ENCODE results near the gene NDUFA3.
"Not testable (repeated sequence)": the region's sequence is repeated elsewhere in the genome, so short reads cannot be mapped to it uniquely, and the experiment has no call there.

The NDUFA3 gene

DNA sequence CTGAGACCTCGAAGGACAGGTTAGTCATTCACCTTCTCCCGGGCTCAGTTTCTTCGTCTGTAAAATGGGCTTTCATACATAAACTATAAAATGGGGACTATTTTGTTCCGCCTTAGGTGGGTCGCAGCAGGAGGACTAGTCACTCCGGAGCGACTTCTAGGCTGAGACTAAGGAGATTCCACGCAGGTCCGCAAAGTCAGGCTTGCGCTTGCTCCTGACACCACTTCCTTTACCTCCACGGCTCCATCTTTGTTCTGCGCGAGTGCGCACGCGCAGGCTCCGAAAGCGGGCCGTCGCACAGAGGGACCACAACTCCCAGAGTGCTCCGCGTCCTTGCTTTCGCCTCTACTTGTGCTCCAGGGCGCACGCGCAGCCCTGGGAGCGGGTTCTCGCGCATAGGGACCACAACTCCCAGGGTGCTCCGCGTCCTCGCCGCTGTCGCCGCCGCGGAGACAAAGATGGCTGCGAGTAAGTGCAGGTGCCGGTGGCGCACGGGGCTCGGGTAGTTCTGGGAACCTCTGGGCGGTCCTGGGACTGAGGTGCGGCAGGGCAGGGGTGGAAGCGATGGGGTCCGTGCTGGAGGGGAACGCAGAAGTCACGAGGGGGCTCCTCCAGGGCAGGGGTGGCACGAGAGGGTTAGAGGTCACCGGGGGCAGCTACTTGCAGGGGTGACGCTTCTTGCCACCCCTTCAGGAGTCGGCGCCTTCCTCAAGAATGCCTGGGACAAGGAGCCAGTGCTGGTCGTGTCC lies at the start of gene NDUFA3:
NDUFA3 (plus strand) TSS at position 435 of the 749 bp plus-strand sequence; CDS start at position 459, 24 bp downstream.
- DNase-seq: peak; percentile 90

DNA sequence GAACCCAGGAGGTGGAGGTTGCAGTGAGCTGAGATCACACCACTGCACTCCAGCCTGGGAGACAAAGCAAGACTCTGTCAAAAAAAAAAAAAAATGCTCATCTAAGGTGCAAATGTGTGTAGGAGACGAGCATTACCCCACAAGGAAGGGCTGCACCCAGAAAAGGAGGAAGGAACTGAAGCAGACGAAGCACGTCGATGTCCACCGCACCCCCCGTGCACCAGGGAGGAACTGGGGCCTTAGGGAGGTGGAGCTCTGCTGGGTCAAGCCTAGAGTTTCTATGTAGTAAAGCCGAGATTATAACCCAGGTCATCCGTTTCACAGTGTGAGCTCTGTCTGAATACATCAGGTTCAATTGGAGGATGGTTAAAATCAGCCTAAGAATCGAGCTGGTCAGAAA lies 40.0 kb upstream of the NDUFA3 start:
- no peak for DNase-seq

DNA sequence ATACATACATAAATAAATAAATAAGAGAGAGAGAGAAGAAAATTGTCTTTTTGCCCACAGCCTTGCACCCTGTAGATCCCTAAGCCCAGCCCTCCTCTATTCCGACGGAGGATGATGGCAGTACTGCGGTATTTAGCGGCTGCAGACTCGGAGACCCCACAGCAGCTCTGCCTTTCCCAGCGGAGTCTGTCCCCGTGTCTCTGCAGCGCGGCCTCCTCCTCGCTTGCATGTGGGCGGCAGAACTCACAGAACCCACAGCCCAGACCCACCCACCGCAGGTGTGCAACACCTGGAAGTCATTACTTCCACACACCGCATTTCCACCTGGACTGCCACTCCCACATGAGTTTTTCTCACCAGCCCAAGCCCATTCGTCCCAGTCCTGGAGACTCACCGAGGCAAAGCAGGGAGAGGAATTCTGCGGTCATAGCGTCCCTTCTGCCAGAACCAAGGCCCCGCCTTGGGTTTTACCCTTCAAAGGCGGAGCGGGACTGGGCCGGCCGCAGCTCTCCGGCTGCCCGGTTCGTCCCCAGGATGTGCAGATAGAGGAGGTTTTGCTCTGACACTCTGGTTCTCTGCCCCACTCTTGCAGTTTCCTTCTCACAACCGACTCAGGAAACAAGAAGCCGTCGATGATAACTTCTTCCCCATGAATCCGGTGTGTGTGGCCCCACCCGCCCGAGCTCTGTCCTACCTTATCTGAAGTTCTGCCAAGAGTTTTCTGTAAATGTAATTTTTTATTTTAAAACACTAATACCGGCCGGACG lies 39.1 kb upstream of the NDUFA3 start, which contains the start of gene VSTM1:
VSTM1 (minus strand) TSS at position 548 of the 767 bp plus-strand sequence; CDS start at position 428, 120 bp downstream.
- DNase-seq: no peak

DNA sequence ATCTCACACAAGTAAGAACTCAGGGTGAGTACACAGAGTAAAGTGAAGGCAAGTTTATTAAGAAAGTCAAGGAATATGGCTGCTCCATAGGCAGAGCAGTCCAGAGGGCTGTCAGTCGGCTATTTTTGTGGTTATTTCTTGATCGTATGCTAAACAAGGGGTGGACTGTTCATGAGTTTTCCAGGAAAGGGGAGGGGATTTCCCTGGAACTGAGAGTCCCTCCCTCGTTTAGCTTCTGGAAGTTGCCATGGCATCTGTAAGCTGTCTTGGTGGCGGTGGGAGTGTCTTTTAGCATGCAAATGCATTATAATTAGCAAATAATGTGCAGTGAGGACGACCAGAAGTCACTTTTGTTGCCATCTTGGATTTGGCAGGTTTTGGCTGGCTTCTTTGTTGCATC lies 33.2 kb upstream of the NDUFA3 start:
- DNase-seq: no peak

DNA sequence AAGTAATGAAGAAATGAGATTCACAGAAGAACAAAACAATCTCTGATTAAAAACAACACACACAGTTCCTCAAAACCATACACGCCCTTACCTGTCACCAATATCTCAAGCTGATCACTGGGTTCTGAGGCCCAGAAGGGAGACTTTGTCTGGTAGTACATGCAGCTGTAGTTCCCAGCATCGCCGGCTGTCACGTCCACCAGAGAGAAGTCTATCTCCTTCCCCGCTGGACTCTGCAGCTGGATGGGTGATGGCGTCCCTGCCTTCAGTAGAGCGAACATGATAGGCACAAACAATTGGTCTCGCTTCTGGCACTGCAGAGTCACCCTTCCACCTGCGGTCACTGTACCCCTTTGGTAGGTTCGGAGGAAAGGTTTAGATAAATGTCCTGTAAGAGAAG lies 28.8 kb upstream of the NDUFA3 start:
- no peak for DNase-seq

DNA sequence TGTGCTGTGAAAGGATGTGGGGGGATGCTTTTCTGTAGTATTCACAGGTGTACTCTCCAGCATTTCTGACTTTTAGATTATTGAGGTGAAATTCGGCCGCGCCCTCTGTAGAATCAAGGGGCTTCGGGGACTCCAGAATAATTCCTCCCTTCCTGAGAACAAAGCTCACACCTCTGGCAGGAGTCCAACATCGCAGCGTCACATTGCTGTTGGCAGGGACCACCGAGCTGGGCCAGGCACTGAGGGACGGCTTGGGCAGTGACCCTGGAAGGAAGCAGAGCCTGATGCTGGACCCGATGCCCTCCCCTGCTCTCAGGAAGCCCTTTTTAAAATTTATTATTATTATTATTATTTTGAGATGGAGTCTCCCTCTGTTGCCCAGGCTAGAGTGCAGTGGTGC lies 27.8 kb upstream of the NDUFA3 start:
- DNase-seq: no peak

DNA sequence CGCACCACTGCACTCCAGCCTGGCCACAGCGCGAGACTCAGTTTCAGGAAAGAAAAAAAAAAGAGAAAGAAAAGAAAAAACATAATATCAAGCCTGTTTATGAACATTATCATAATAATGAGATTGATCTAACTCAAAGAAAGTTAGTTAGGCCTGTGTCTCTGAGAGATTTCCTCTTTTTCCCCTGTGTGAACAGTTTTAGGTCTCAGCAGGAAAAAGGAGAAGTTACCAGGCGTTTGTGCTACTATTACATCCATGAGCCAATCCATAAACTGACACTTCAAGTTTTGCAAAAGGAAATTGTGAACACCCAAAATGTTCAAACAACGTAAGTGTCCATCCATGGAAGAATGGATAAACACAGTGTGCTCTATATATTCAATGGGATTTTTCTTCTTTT lies 25.3 kb upstream of the NDUFA3 start:
- DNase-seq: no peak

DNA sequence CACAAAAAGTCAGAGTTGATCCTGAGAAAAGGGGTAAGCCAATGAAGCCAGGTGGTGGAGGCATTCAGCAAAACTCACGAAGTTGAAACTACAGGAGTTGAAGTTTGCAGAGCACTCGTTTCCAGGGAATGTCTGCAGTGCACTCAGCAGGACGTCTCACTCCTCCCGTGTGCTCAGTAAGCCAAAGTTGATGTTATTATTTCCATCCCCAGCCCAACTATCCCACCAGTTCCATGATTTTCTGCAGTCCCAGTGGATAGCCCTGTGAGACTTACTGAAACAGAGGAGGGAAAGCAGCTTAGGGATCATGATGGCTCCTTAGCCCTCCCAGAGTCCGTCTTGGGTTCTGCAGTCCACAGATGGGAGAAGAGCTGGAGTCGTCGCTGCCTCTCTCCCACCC lies 21.6 kb upstream of the NDUFA3 start, which contains the start of gene TARM1:
TARM1 (minus strand) TSS at position 334 of the 400 bp plus-strand sequence; CDS start at position 309, 25 bp downstream.
- DNase-seq: no peak

DNA sequence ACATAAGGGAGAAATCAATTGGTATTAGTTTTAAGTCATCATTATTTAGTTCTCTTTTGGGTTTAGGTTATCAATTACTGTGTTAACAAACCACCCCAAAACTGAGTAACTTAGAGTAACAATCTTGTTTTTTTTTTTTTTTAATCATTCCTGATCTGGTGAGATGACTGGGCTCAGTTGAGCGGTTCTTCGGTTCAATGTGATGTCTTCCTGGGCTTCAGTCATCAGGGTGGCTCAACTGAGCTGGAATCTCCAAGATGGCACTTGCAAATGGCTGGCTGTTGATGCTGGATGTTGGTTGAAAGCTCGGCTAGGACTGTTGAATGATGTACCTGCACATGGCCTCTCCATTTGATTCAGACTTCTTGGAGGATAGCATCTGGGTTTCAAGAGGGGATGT lies 18.2 kb upstream of the NDUFA3 start:
- no peak for DNase-seq

DNA sequence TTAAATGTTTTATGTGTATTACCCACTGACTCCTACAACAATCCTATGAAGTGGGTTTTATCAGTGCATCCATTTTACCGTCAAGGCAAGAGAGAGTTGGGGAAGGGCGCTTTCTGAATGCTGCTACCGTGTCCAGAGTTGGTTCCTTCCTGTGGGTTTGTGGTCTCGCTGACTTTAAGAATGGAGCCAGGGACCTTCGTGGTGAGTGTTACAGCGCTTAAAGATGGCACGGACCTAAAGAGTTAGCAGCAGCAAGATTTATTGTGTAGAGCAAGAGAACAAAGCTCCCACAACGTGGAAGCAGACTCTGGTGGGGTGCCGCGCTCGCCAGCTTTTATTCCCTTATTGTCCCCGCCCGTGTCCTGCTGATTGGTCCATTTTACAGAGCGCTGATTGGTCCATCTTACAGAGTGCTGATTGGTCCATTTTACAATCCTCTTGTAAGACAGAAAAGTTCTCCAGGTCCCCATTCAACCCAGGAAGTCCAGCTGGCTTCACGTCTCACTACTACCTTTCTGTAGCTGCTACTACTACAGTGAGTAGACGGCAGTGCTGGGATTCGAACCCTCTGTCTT lies 8.1 kb upstream of the NDUFA3 start:
- no peak for DNase-seq

DNA sequence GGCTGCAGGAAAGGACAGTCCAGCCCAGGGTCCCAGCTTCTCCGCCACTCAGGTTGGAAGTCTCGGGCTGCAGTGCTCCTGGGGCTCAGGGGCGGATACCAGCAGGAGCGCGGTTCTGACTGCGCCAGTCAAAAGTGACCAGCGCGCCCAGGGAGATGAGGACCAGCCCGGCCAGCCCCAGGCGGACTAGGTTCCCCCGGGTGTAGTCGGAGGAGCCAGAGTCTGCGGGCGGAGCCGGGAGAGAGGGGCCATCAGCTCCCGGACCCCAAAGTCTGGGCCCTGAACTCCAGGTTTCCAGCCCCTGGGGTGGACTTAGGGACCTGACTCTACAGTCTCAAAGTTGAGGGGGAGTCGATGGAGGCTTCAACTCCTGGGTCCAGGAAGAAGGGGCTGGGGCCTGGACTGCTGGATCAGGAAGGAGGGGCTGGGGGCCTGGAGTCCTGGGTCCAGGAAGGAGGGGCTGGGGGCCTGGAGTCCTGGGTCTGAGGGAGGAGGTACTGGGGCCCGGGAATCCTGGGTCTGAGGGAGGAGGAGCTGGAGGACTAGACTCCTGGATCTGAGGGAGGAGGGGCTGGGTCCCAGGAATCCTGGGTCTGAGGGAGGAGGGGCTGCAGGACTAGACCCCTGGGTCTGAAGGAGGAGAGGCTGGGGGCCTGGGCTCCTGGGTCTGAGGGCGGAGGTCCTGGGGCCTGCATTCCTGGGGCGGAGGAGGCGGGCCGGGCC lies 7.4 kb upstream of the NDUFA3 start:
- DNase-seq: no peak

DNA sequence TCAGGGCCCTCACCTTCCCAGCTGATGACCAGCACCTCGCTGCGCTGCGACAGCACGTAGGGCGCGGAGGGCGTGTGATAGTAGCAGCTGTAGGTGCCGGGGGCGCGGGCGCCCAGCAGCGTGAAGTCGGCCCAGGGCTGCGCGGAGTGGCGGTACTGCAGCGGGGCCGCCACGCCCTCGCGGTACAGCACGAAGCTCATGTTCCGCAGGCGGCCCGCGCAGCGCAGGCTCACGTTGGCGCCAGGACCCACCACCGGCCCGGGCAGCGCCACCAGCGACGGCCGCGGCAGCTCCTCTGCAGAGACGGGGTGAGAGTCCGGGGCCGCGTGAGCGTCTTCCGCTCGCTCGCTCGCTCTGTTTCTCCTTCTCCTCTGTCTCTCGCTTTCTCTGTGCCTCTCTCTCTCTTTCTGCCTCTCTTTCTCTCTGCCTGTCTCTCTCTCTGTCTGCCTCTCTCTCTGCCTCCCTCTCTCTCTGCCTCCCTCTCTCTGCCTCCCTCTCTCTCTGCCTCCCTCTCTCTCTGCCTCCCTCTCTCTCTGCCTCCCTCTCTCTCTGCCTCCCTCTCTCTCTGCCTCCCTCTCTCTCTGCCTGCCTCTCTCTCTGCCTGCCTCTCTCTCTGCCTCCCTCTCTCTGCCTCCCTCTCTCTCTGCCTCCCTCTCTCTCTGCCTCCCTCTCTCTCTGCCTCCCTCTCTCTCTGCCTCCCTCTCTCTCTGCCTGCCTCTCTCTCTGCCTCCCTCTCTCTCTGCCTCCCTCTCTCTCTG lies 6.6 kb upstream of the NDUFA3 start:
- not testable (repeated sequence) for DNase-seq

DNA sequence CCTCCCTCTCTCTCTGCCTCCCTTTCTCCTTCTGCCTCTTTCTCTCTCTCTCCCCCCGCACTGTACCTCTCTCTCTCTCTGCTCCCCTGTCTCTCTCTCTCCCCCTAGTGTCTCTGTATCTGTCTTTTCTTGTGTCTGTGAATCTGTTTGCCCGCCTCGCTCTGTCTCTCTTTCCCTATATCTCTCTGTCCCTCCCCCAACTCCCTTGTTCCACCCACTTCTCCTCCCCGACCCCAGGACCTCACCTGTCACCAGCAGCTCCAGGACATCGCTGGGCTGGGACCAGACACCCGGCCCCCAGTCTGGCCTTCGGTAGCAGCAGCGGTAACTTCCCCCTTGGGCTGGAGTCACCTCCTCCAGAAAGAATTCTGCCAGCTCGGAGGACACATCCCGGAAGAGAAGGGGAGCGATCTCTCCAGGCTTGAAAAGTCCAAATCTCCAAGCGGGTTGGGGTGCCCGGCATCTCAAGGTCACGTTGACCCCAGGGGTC lies 6.0 kb upstream of the NDUFA3 start:
- no peak for DNase-seq

DNA sequence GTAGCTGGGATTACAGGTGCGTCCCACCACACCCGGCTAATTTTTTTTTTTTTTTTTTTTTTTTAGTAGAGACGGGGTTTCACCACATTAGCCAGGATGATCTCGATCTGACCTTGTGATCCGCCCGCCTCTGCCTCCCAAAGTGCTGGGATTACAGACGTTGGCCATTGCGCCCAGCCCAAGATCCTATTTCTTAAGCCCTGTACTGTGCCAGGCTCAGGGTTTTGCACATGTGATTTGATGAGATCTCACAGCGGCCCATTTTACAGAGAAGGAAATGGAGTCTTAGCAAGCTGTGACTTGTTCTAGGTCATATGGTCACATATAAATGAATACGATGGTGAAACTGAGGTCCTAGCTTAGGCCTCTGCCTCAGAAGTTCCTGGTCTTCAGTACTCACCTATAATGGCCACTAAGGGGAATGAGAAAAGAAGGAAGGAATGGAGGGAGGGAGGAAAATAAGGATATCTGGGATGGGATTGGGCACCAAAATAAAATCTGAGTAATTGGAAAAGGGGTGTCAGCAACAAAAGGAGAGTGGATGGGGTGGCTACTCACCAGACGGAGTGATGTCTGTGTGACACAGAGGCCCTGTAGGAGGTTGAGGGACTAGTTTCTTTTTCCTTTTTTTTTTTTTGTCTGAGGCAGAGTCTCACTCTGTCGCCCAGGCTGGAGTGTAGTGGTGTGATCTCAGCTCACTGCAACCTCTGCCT lies 3.3 kb upstream of the NDUFA3 start:
- DNase-seq: no peak

DNA sequence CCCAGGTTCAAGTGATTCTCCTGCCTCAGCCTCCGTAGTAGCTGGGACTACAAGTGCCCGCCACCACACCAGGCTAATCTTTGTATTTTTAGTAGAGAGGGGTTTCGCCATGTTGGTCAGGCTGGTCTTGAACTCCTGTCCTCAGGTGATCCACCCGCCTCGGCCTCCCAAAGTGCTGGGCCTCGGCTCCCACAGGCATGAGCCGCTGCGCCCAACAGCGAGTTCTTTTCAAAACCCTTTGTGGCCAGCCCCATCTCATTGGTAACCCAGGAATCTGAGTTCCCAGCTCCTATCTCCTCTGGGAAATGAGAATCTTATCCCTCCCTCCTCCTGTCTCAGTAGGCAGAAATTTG lies 2.8 kb upstream of the NDUFA3 start:
- DNase-seq: not testable (repeated sequence)

DNA sequence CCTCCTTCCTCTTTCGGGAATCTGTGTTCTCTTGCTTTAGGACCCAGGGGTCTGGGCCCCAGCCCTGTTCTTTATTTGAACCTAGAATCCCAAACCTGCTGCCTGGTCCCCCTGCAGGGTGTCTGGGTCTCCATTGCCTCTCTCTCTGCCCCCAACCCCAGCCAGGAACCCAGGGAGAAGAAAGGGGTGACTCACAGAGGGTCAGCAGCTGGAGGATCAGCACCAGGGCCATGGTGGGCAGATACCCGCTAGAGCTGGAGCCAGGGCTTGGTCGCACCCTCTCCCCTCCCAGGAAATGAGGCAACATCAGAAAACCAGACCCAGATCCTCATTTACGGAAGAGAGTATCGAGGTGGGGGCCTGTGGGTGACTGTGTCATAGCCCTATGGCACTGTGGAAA lies 2.1 kb upstream of the NDUFA3 start, which contains the start of gene OSCAR:
OSCAR (minus strand) TSS at position 243 of the 400 bp plus-strand sequence; CDS start at position 232, 11 bp downstream.
- DNase-seq: no peak

DNA sequence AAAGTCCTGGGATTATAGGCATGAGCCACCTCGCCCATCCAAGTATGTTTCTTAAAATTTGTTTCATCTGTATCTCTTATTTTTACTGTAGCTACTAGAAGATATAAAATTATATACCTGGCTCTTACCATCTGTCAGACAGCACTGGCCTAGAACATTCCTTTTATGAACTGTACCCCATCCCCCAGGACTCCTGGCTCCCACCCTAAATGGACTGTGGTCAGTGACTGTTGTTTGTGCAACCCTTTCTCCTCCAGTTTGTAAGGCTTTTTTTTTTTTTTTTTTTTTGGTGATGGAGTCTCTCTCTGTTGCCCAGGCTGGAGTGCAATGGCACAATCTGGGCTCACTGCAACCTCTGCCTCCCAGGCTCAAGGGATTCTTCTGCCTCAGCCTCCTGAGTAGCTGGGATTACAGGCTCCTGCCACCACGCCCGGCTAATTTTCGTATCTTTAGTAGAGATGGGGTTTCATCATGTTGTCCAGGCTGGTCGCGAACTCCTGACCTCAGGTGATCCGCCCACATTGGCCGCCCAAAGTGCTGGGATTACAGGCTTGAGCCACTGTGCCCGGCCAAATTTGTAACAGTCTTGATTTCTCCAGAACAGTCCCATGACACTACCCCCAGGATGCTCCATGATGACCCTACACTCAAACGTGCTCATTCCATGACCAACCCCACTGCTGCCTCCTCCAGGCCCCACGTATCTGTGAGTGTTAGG lies 2.5 kb downstream of the NDUFA3 start:
- DNase-seq: no peak

DNA sequence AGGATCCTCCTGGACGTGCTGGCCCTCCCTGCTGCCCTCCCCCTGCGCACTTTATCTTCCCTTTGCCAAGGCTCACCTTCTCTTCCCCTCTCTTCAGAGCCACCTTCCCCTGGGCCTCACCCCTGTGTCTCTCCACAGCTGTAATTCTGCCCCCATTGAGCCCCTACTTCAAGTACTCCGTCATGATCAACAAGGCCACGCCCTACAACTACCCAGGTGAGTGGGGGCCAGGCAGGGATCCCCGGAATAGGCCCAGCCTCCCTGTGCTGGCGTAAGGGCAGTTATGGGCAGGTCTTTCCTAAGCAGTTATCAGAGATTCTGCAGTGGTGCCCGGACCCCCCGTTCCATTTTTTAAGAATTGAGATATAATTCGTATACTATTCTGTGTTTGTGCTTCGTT lies 3.1 kb downstream of the NDUFA3 start:
- DNase-seq: no peak

DNA sequence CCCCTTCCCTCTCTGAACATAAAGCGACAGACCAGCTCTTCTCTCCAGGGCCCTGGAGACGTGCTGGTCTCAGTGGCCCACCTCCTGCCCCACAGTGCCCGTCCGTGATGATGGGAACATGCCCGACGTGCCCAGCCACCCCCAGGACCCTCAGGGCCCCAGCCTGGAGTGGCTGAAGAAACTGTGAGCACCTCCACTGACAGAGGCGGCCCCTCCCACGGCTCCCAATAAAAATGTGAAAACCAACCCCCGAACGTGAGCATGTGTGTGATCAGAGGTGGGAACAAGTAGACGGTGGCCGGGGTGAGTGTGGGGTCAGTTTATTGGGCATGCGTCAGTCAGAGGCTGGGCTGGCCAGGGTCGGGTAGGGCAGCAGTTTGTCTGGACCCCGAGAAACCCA lies 4.1 kb downstream of the NDUFA3 start:
- no peak for DNase-seq

DNA sequence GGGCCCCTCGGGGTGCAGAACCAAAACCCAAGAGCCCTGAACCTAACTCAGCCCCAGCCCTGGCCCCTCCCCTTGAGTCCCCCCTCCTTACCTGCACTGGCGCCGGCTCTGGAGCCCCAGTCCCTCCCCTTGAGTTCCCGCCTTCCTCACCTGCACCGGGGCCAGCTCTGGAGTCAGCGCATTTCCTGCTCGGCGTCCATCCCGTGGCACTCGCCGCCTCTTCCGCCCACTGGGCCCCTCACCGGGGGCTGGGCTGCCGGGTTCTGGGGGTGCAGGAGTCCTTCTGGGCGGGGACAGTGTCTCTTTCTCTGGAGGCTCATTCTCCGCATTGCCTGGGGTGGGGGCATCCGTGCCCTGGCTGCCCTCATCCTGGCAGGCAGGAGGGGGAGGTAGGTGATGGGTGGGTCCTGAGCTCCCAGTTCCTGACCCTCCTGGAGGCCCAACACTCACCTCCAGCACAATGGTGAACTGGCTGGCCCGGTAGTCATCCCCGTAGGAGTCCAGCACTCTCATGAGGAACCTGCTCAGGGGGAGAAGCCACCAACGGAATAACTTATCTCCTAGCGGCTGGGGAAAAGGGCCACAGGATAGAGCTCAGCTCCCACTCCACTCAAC lies 5.3 kb downstream of the NDUFA3 start:
- DNase-seq: no peak
